H1 (cell line): ENCODE measurements around the gene ATXN7. TPM values are rescaled to one million over a fixed set of nuclear protein-coding genes. Genes with fewer than 3 reads are reported as not detected.

Source experiments
- RXRA ChIP-seq: IDR thresholded peaks from 2 replicates; pipeline ENCODE4 v1.6.1; 2011; ENCODE audit warnings: low read depth, mild to moderate bottlenecking, low read length, moderate library complexity; ENCODE audit not compliant: insufficient read depth
- polyA plus RNA-seq, 7 experiments: library from polyadenylated mRNA; depleted of rRNA in 3 of 7; stranded (reverse) in 5 of 7; unstranded in 2 of 7; fragments of >200 nt in 5 of 7; fragments of 200-250 nt in 2 of 7; gene quantifications; 1 replicate in 5 of 7; 2 replicates in 1 of 7; 4 replicates in 1 of 7; pipeline versions ENCODE4 v1.2.1 to v1.2.3, GENCODE V29; 2011 to 2013; ENCODE audit warnings: missing spikeins in 2 of 7, mixed read lengths in 2 of 7
- total RNA-seq: library from RNA; stranded (reverse); fragmentation: NEBNext Ultra II Directional; extraction: Animal tissue kit (Norgen Biotek cat#: 25700); gene quantifications from 2 replicates; pipeline ENCODE4 v1.2.1, GENCODE V29; 2021
- TF ChIP-seq, protein P1 (sequence below): IDR thresholded peaks from 2 replicates; pipeline ENCODE4 v1.6.1; 2011; ENCODE audit warnings: low read depth, mild to moderate bottlenecking, low read length; ENCODE audit not compliant: insufficient read depth

ATXN7 gene
- total and polyA plus RNA-seq, 2 of the 8 experiments (the other 6 are each of a cell fraction or from before 2014, with no cell fraction given) = 15.5 to 16.8 TPM

GRCh38 chr3:63817225-63817624 lies 46.4 kb upstream of the ATXN7 start (continued):
- TF ChIP-seq, protein P1, sequence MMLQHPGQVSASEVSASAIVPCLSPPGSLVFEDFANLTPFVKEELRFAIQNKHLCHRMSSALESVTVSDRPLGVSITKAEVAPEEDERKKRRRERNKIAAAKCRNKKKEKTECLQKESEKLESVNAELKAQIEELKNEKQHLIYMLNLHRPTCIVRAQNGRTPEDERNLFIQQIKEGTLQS = no peak
- TF ChIP-seq RXRA = no peak
